Breast epithelium (tissue), 3 donors: ENCODE data around the gene SRGAP3.

Experiments used
- POLR2A ChIP-seq: fragments of 450-650 bp; IDR thresholded peaks from one replicate; pipeline ENCODE4 v1.6.1; 2016; ENCODE audit warnings: antibody characterized with exemption, mild to moderate bottlenecking, moderate library complexity
- POLR2AphosphoS5 ChIP-seq, 3 donors: sonication (generic); formaldehyde crosslinking; IDR thresholded peaks; one replicate each; pipeline ENCODE4 v1.6.1; 2017; ENCODE audit warnings: antibody characterized with exemption in 3 of 3
- TF ChIP-seq, protein P1 (sequence below), 3 donors: fragments of 450-650 bp; IDR thresholded peaks; one replicate each; pipeline ENCODE4 v1.5.1; 2016 to 2017; ENCODE audit warnings: antibody characterized with exemption in 3 of 3, mild to moderate bottlenecking in 3 of 3, moderate library complexity in 3 of 3

DNA sequence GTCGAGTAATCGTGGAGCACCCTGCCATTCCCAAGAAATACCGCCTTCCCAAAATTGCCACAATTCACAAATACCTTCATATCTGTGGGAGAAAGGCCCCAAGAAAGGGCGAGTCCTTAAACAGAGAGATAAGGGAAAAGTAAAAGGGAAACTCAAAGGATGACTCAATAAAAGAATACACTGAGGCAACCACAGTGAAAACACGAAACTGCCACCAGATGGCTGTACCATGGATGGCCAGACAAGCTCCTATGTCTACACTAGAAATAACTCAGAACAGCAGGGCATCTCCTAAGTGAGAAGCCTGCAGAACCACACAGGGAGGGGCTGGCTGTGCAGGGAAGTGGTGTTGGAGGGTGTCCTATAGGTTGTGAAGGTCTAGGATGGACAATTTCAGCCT lies 25.0 kb downstream of the SRGAP3 start:
- TF ChIP-seq POLR2AphosphoS5 (IDR thresholded peaks at IDR 0.05) (no peak), POLR2A (no peak)
- TF ChIP-seq, protein P1, sequence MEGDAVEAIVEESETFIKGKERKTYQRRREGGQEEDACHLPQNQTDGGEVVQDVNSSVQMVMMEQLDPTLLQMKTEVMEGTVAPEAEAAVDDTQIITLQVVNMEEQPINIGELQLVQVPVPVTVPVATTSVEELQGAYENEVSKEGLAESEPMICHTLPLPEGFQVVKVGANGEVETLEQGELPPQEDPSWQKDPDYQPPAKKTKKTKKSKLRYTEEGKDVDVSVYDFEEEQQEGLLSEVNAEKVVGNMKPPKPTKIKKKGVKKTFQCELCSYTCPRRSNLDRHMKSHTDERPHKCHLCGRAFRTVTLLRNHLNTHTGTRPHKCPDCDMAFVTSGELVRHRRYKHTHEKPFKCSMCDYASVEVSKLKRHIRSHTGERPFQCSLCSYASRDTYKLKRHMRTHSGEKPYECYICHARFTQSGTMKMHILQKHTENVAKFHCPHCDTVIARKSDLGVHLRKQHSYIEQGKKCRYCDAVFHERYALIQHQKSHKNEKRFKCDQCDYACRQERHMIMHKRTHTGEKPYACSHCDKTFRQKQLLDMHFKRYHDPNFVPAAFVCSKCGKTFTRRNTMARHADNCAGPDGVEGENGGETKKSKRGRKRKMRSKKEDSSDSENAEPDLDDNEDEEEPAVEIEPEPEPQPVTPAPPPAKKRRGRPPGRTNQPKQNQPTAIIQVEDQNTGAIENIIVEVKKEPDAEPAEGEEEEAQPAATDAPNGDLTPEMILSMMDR (IDR thresholded peaks at IDR 0.05): no peak
